AG08396 (cell line): Measurements from ENCODE around the gene MANBA.
"Not testable (repeated sequence)": the region's sequence is repeated elsewhere in the genome, so short reads cannot be mapped to it uniquely, and the experiment has no call there.

Experiments used
- DNase-seq: peaks from one replicate; pipeline ENCODE4 v3.0.0; 2012; ENCODE audit warnings: low spot score, mixed read lengths

The MANBA gene

GRCh38 chr4:102619776-102620631 lies 140.8 kb downstream of the MANBA start:
- not testable (repeated sequence) for DNase-seq

DNA sequence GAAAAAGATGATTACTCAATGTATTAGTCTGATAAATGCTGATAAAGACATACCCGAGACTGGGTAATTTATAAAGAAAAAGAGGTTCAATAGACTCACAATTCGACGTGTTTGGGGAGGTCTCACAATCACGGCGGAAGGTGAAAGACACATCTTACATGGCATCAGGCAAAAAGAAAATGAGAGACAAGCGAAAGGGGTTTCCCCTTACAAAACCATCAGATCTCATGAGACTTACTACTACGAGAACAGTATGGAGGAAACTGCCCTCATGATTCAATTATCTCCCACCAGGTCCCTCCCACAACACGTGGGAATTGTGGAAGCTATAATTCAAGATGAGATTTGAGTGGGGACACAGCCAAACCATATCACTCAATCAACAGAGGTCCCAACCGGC lies 141.7 kb downstream of the MANBA start:
- not testable (repeated sequence) for DNase-seq

- DNase-seq: no peak
Measured at GRCh38 chr4:102616636-102617035, 144.1 kb downstream of the MANBA start.

DNA sequence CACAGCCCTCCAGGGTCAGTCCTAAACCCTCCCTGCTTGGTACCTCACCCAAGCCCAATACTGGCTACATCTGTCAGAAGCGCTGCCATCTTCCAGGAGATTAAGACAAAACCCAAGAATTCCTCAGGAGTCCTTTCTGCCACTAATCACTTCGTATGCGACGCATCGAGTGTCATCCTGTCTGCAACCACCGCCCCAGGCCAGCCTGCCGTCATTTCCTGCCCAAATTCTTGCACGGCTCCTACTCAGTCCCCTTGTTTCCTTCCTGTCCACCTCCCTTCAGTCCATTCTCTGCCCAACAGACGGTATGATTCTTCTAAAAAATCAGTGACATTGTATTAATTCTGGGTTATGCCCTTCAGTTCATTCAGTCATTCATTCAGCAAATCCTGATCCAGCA lies 146.0 kb downstream of the MANBA start:
- DNase-seq: no peak

DNA sequence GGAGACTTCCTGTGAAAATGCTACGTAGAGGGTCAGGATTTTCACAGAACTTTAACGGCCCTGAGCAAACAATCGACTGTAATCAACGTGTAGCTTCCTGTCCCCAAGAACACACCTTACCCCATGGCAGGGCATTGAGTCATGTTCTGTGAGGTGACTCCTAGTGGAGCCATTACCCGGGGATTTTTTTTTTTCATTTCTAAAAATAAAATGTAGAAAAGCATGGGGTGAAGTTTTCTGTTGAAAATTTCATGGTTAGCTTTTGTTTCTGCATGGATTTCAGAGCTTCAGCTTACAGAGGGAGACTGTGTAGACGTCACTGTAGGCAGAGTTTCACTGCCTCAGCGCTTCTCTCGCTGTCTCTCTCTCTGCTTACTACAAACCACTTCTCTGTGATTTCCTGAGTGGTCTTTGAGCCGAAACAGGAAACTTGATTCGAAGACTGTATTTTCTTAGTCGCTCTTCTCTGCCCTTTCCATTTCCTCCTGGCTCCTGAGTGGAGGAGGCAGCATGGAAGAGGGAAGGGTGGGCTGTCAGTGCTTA lies 147.9 kb downstream of the MANBA start:
- DNase-seq: no peak

DNA sequence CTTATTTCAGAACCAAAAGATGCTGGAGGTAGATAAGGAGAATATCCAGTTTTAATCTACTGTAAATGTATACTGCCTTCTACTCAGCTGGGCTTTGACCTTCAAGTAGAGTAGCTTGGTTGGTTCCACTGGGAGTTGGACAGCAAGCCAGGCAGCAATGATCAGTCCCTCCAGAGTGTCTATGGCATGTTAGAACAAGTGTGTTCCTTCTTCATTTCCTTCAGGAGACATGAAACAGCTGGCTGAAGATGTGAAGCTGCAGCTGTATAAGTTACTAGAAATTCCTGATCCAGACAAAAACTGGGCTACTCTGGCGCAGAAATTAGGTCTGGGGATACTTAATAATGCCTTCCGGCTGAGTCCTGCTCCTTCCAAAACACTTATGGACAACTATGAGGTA lies 148.6 kb downstream of the MANBA start:
- DNase-seq: no peak

- no peak for DNase-seq
Measured at GRCh38 chr4:102610476-102610875, 150.3 kb downstream of the MANBA start.

DNA sequence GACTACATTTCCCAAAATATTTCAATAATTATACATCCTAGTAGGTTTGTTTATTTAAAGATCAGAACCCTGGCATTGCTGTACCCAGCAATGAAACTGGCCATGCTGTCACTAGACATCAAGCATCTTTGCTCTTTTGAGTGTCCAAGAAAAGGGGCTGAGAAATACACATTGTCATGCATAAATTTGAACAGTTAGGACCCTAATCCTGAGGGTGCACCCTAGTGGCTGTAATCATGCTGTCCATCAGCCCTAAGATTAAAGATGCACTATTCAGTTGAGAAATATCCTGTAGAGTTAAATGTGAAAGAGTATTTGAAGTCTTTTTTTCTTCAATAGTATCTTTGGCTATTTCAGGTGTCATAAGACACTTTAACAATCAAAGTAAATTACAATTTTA lies 150.8 kb downstream of the MANBA start:
- no peak for DNase-seq

GRCh38 chr4:102608190-102608589 lies 152.6 kb downstream of the MANBA start:
- DNase-seq: no peak

DNA sequence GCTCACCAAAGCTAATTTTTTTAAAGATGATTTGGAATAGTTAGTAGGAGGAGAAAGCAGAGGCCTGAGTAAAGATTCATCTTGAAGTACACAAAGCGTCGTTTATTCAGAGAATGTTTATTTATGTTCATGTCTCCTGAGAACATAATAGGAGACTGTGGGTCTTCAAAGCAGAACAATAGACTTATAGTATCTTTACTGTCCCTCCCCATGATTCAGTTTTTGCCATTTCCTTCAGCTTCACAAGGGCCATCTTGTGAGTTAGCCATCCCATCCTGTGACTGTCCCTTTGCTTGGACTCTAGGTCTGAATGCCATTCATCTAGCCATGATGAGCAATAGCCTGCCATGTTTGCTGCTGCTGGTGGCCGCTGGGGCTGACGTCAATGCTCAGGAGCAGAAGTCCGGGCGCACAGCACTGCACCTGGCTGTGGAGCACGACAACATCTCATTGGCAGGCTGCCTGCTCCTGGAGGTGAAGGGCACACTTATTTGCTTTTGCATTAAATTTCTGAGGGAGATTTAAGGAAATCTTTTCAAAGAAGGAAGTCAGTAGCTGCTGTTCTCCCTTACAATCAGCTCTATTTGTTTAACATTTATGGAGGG lies 153.8 kb downstream of the MANBA start:
- no peak for DNase-seq

DNA sequence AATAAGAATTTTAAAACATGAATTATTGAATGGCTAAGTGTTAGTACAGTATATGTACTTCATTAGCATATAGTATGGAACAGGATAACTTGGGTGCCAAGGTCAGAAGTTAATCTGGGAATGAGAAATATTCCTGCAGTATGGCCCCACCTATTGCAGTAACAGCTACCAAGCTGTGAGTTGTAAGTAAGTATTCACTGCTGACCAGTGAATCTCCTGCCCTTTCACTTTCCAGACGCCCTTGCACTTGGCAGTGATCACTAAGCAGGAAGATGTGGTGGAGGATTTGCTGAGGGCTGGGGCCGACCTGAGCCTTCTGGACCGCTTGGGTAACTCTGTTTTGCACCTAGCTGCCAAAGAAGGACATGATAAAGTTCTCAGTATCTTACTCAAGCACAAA lies 154.5 kb downstream of the MANBA start:
- no peak for DNase-seq

- no peak for DNase-seq
Measured at GRCh38 chr4:102604222-102604940, 156.4 kb downstream of the MANBA start.

DNA sequence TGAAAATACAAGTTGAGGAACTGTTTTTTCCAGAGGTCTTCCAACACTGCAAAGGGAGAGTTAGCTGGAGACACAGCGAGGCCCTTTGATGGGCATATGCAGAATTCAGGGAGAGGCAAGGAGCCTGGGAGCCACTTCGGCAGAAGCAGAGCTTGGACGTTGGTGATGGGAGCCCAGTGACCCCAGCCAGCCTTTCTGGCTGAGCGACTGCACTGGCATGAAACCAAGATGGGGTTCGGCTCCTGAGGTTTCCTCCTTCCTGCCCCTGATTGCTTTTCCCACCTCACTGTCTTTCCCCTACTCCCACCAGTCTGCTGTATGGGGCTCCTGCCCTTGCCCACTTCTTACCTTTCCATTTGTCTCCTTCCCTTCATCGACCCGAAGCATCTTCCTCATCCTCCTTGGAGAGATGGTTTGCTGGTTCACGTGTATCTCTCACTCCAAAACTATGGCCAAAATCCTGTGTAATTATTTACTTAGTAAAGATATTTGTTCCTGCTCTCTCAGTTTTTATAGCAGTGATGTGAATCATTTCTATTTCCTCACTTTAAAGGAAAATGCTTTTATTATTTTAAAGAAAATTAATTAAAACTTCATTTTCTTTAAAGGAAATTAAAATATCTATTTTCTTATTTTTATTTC lies 159.1 kb downstream of the MANBA start:
- no peak for DNase-seq

- no peak for DNase-seq
Measured at GRCh38 chr4:102600689-102601088, 160.1 kb downstream of the MANBA start.

DNA sequence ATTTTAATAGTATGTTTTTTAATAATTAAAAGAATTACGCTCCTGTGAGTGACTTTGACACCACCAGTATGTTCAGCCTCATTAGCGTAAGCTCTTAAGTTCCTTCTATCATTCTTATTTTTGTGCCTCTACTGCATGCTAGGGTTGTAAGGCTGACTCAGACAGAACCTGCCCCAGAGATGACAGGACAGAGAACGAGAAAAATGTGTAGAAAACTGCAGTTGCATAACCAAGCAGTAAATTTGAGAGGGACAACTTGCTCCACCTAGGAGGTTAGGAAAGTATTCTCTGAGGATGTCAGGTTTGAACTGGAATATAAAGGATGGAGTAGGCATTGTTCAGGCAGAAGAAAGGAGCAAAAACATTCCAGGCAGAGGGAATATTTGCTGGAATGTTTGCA lies 160.9 kb downstream of the MANBA start:
- DNase-seq: no peak

DNA sequence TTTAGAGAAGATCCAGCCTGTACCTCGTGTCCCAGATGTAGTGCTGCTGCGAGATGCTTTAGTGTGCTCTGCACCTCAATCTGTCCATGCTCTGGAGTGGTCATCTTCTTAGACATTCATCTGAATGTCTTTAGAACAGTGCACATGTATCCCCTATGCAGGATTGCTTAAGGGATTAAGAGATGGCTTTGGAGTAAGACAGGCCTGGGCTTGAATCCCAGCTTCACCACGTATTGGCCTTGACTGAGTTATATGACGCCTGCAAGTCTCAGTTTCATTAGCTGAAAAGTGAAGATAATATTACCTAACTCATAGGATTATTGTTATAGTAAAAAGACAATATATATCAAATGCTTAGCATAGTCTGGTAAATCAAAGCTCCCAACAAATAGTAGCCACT lies 161.3 kb downstream of the MANBA start:
- DNase-seq: no peak

DNA sequence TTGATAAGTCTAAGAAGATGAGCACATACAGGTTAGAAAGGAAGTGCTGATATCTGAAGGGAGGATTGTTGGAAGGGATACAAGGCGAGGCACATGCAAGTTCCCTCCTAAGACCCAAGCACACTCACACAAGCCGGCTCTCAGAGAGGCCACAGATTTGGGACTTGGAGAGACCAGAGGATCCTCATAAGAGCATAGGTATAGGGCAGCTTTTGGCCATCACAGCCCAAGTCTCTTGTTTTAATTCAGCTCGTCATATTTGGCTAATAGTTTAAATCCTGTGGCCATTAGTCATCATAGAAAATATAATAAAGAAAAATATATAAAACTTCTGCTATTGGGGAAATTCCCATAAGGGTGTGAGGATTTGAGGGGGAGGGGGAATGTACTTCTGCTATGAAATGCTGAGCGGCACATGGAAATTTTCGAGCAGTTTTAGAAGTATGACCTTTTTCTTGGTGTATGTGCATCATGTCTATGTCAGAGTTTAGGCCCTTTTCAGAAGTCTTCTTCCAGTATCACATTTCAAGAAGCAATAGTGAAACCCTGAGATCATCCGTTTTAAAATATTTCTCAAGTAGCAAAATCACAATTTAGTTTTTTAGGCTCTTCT lies 161.9 kb downstream of the MANBA start:
- no peak for DNase-seq

- peak; percentile 8 for DNase-seq
Measured at GRCh38 chr4:102598086-102598761, 162.5 kb downstream of the MANBA start.

- no peak for DNase-seq
Measured at GRCh38 chr4:102596532-102596931, 164.2 kb downstream of the MANBA start.

GRCh38 chr4:102594000-102594399 lies 166.8 kb downstream of the MANBA start:
- no peak for DNase-seq

- DNase-seq: no peak
Measured at GRCh38 chr4:102593147-102593546, 167.6 kb downstream of the MANBA start.
